Activated naive CD4-positive, alpha-beta T cell treated with anti-CD3 and anti-CD28 coated beads, Interleukin-2, amount 10 ng/mL, durations not matched to agents 7 days and 5 days (primary cell): Measurements from ENCODE around the gene DNAH7.
"Not testable (repeated sequence)": the region's sequence is repeated elsewhere in the genome, so short reads cannot be mapped to it uniquely, and the experiment has no call there.

Source experiments
- CTCF ChIA-PET: fragments of 350-600 bp; sonication (Branson Sonifier 250); formaldehyde crosslinking; loops from one replicate; lab custom pipeline; 2021; ENCODE audit warnings: antibody characterized with exemption; lab: Charles Lee
- DNase-seq: peaks from one replicate; pipeline ENCODE4 v3.0.0-alpha.2; 2020
- H3K27ac Mint-ChIP-seq: one replicate; pipeline ENCODE4 v1.8.0; 2021; ENCODE audit warnings: mild to moderate bottlenecking, moderate library complexity, mixed read lengths
- H3K27me3 Mint-ChIP-seq: one replicate; pipeline ENCODE4 v1.8.0; 2021; ENCODE audit warnings: mild to moderate bottlenecking, mixed read lengths
- H3K36me3 Mint-ChIP-seq: one replicate; pipeline ENCODE4 v1.8.0; 2021; ENCODE audit warnings: mixed read lengths
- H3K4me1 Mint-ChIP-seq: one replicate; pipeline ENCODE4 v1.8.0; 2021; ENCODE audit warnings: mixed read lengths
- H3K4me3 Mint-ChIP-seq: one replicate; pipeline ENCODE4 v1.8.0; 2021; ENCODE audit warnings: mild to moderate bottlenecking, moderate library complexity, mixed read lengths
- H3K9me3 Mint-ChIP-seq: one replicate; pipeline ENCODE4 v1.8.0; 2021; ENCODE audit warnings: mixed read lengths

The DNAH7 gene

GRCh38 chr2:195985741-195986140 lies 82.9 kb downstream of the DNAH7 start:
- Mint-ChIP-seq H3K36me3 (no peaks in the 10 kb centered on the region), H3K27ac (no peak overlapping the region)
- DNase-seq: no peak

GRCh38 chr2:195984923-195985726 lies 83.5 kb downstream of the DNAH7 start:
- Mint-ChIP-seq H3K27me3 (no peaks in the 10 kb centered on the region), H3K4me3 (no peak overlapping the region), H3K27ac (no peak overlapping the region), H3K4me1 (no peaks in the 10 kb centered on the region), H3K9me3 (peaks cover 2% of the 10 kb centered on the region), H3K36me3 (no peaks in the 10 kb centered on the region)
- CTCF ChIA-PET: interaction anchor here (1.3 kb wide), 1 partner anchor 83 kb away, joined by 4 read pairs; the partner anchor contains the start of gene DNAH7
- no peak for DNase-seq

More at GRCh38 chr2:195985741-195986140, 82.9 kb downstream of the DNAH7 start:
- Mint-ChIP-seq H3K9me3 (no peaks in the 10 kb centered on the region), H3K27me3 (no peaks in the 10 kb centered on the region), H3K4me3 (no peak overlapping the region), H3K4me1 (no peaks in the 10 kb centered on the region)
- CTCF ChIA-PET: no interaction called here

- Mint-ChIP-seq H3K36me3 (no peaks in the 10 kb centered on the region), H3K9me3 (no peaks in the 10 kb centered on the region), H3K4me1 (no peaks in the 10 kb centered on the region), H3K27me3 (no peaks in the 10 kb centered on the region), H3K4me3 (no peak overlapping the region), H3K27ac (no peak overlapping the region)
- DNase-seq: no peak
- CTCF ChIA-PET: no interaction called here
Measured at GRCh38 chr2:195967336-195967735, 101.3 kb downstream of the DNAH7 start.

GRCh38 chr2:195961873-195962272 lies 106.8 kb downstream of the DNAH7 start:
- Mint-ChIP-seq H3K36me3 (no peaks in the 10 kb centered on the region), H3K4me1 (no peaks in the 10 kb centered on the region), H3K27me3 (no peaks in the 10 kb centered on the region), H3K4me3 (no peak overlapping the region), H3K9me3 (no peaks in the 10 kb centered on the region), H3K27ac (no peak overlapping the region)
- CTCF ChIA-PET: no interaction called here
- DNase-seq: no peak

DNA sequence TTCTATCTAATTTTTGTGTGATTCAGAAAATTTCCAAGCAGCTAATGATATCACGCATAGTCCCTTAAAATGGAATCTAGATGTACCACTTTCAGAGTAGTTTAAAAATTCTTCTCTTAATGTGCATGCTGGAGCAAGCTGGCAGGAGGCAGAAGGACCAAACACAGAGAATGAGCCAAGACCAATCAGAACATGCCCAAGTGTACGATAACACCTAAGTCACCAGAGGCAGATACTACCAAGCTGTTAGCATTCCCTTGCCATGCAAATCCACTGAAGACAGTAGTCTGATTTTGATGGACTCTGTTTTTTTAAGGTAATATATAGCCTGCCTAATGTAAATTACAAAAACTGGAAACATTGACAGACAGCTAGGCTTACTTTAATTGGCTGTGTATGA lies 109.3 kb downstream of the DNAH7 start:
- Mint-ChIP-seq H3K27me3 (no peaks in the 10 kb centered on the region), H3K4me3 (no peak overlapping the region), H3K9me3 (no peaks in the 10 kb centered on the region), H3K36me3 (no peaks in the 10 kb centered on the region), H3K27ac (no peak overlapping the region), H3K4me1 (no peaks in the 10 kb centered on the region)
- CTCF ChIA-PET: no interaction called here
- DNase-seq: no peak

DNA sequence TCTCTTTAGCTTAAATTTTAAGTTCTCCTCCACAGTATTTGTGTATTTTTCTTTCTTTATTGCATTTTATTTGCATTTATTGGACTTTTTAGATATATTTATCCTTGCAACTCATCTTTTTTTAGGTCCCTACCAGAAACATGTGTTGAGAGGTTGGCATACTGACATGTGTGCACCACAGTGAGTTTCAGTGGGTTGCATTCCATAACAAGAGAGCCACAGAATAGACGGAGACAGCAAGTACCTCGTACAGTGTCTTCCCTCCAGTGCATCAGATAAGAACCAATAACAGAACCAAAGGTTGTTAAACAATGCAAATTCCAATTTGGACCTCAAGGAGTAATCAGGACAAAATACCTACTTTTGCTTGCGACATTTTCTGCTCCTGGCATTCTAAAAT lies 111.9 kb downstream of the DNAH7 start:
- H3K27me3 Mint-ChIP-seq: no peaks in the 10 kb centered on the region
- DNase-seq: no peak
- no peak overlapping the region for H3K27ac Mint-ChIP-seq
- H3K4me1 Mint-ChIP-seq: no peaks in the 10 kb centered on the region
- no peaks in the 10 kb centered on the region for H3K36me3 Mint-ChIP-seq
- CTCF ChIA-PET: no interaction called here
- no peak overlapping the region for H3K4me3 Mint-ChIP-seq
- peaks cover 5% of the 10 kb centered on the region for H3K9me3 Mint-ChIP-seq

DNA sequence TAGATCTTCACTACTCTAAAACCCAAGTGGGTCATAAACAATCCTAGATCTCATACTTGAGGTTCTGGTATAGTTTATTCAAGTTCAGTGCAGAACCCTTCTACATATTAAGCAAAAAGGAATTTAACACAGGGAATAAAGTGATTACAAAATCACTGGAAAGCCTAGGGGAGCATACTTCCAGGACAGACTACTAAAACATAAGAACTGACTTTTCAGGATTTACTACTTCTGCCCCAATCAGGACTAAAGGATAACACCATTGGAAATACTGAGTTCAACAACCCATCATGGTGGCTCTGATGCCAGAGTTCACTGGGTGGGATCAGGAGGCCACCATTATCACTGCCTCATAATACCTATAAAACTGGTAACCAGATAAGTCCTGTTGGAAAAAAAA lies 123.6 kb downstream of the DNAH7 start:
- Mint-ChIP-seq H3K4me1 (no peaks in the 10 kb centered on the region), H3K27ac (no peak overlapping the region), H3K36me3 (no peaks in the 10 kb centered on the region), H3K4me3 (no peak overlapping the region), H3K27me3 (no peaks in the 10 kb centered on the region), H3K9me3 (no peaks in the 10 kb centered on the region)
- CTCF ChIA-PET: interaction anchor here (0.6 kb wide), 1 partner anchor 1396 kb away, joined by 3 read pairs; no protein-coding TSS in a partner anchor
- DNase-seq: no peak

GRCh38 chr2:195937176-195937575 lies 131.5 kb downstream of the DNAH7 start:
- Mint-ChIP-seq H3K4me1 (no peaks in the 10 kb centered on the region), H3K27ac (no peak overlapping the region), H3K4me3 (no peak overlapping the region), H3K9me3 (no peaks in the 10 kb centered on the region), H3K36me3 (no peaks in the 10 kb centered on the region), H3K27me3 (no peaks in the 10 kb centered on the region)
- CTCF ChIA-PET: interaction anchor here (1.2 kb wide), 1 partner anchor 631 kb away, joined by 3 read pairs; no protein-coding TSS in a partner anchor
- no peak for DNase-seq

DNA sequence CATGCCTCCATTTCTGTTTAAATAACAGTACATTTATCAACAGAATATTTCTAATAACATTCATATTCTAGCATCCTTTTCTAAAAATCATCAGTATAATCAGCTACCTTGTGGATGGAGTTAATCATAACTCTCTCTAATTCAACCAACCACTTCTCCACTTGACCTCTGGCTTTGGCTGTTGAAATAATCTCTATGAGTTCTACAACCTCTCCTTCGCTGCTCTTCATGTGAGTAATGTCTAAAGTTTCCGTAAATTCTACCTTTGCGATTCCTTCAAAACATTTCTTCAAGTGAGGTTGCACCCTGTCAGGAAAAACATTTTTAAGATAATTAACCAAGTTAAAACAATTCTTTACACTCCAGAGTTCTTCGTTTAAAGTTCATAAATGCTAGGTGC lies 134.2 kb downstream of the DNAH7 start:
- Mint-ChIP-seq H3K9me3 (no peaks in the 10 kb centered on the region), H3K4me1 (no peaks in the 10 kb centered on the region), H3K27me3 (no peaks in the 10 kb centered on the region), H3K4me3 (no peak overlapping the region), H3K27ac (no peak overlapping the region), H3K36me3 (no peaks in the 10 kb centered on the region)
- CTCF ChIA-PET: no interaction called here
- no peak for DNase-seq

GRCh38 chr2:195929531-195929930 lies 139.1 kb downstream of the DNAH7 start:
- no peak for DNase-seq
- Mint-ChIP-seq H3K9me3 (no peaks in the 10 kb centered on the region), H3K27me3 (no peaks in the 10 kb centered on the region), H3K36me3 (no peaks in the 10 kb centered on the region), H3K4me1 (no peaks in the 10 kb centered on the region), H3K27ac (no peak overlapping the region), H3K4me3 (no peak overlapping the region)
- CTCF ChIA-PET: no interaction called here

GRCh38 chr2:195925120-195925519 lies 143.5 kb downstream of the DNAH7 start:
- DNase-seq: no peak
- H3K4me1 Mint-ChIP-seq: no peaks in the 10 kb centered on the region
- no peak overlapping the region for H3K4me3 Mint-ChIP-seq
- CTCF ChIA-PET: no interaction called here
- H3K9me3 Mint-ChIP-seq: no peaks in the 10 kb centered on the region
- H3K27me3 Mint-ChIP-seq: no peaks in the 10 kb centered on the region
- no peak overlapping the region for H3K27ac Mint-ChIP-seq
- no peaks in the 10 kb centered on the region for H3K36me3 Mint-ChIP-seq

DNA sequence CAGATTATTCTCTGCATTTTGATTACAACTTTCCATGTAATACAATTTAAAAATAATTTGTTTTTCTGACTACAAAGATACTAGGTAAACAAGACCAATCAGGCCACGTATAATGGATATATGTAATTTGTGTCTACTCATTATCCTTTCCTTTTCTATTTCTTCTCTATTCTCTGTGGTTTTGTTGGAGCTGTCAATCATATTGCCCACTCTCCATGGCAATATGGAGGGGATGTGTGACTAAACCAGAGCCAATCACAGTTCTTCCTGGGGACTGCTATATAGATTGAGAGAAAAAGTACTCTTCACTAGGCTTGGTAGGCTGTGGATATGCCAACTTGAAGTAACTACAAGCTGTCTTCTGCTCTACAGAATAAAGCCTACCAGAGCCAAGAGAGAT lies 144.7 kb downstream of the DNAH7 start:
- H3K27ac Mint-ChIP-seq: no peak overlapping the region
- H3K27me3 Mint-ChIP-seq: no peaks in the 10 kb centered on the region
- H3K36me3 Mint-ChIP-seq: no peaks in the 10 kb centered on the region
- CTCF ChIA-PET: no interaction called here
- H3K4me1 Mint-ChIP-seq: no peaks in the 10 kb centered on the region
- DNase-seq: no peak
- no peak overlapping the region for H3K4me3 Mint-ChIP-seq
- H3K9me3 Mint-ChIP-seq: no peaks in the 10 kb centered on the region

DNA sequence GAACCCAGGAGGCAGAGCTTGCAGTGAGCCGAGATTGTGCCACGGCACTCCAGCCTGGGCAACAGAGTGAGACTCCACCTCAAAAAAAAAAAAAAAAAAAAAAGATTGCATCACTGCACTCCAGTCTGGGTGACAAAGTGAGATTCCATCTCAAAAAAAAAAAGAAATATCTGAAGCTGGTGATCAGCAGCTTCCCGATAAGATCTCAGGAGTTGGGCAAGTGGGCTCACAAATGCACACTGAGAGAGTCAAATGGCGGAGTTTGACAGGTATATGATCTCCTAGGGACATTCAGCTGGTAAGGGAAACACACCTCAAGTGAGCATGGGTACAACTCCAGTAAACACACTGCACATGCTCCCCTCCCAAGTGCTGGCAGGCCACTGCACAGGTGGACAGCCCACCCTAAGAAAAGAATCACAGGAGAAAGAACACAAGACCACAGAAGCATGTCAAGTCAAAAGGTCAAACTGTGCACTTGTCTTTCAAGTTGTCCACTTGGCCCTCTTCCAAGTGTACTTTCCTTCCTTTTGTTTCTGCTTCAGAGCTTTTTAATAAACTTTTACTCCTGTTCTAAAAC lies 151.5 kb downstream of the DNAH7 start:
- H3K27ac Mint-ChIP-seq, H3K27me3 Mint-ChIP-seq, H3K4me3 Mint-ChIP-seq, H3K4me1 Mint-ChIP-seq, DNase-seq, CTCF ChIA-PET, H3K36me3 Mint-ChIP-seq, H3K9me3 Mint-ChIP-seq: not testable (repeated sequence)

DNA sequence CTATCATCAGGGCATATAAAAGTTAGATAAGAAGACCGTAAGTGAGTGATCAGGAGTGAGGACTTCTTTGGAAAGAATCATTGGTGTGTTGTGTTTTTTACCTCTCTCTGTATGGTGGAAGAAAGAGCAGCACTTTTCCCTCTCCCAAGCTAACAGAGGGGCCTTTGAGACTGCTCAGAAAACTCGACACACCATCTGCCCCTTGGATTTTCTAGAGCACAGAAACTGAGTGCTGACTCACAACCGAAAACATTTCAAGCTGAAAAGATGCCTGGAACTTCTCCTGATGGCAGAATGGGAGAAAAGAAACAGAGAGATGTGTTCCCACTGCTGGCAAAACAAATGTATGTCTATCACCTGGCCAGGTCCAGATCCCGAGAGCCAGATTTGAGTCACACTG lies 156.6 kb downstream of the DNAH7 start:
- H3K27me3 Mint-ChIP-seq: no peaks in the 10 kb centered on the region
- CTCF ChIA-PET: no interaction called here
- no peak for DNase-seq
- H3K36me3 Mint-ChIP-seq: no peaks in the 10 kb centered on the region
- H3K4me3 Mint-ChIP-seq: no peak overlapping the region
- H3K27ac Mint-ChIP-seq: no peak overlapping the region
- no peaks in the 10 kb centered on the region for H3K4me1 Mint-ChIP-seq
- H3K9me3 Mint-ChIP-seq: no peaks in the 10 kb centered on the region

DNA sequence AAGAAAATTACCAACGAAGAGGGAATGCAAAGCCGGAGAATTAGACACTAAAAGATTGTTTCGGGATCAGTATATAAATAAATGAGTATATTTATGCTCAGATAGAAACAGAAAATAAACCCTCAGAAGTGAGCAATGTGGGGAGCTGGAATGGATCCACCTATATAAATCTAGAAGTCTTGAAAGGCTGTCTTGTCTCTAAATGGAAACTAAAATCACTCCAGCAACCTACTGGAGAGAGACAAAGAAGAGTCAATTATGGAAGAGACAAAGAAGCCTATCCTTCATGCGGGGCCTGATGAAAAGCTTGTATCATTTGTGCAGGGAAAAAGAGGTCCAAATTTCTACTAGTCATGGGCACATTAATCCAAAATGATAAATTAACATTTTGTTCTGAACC lies 158.1 kb downstream of the DNAH7 start:
- no peaks in the 10 kb centered on the region for H3K27me3 Mint-ChIP-seq
- no peaks in the 10 kb centered on the region for H3K9me3 Mint-ChIP-seq
- CTCF ChIA-PET: no interaction called here
- H3K27ac Mint-ChIP-seq: no peak overlapping the region
- DNase-seq: no peak
- H3K4me3 Mint-ChIP-seq: no peak overlapping the region
- no peaks in the 10 kb centered on the region for H3K36me3 Mint-ChIP-seq
- no peaks in the 10 kb centered on the region for H3K4me1 Mint-ChIP-seq
